Epithelial cell of prostate (primary cell): Measurements from ENCODE around the gene ASAH2.

Source experiments
- DNase-seq: peaks from one replicate; pipeline ENCODE4 v3.0.0-alpha.2; 2011; ENCODE audit warnings: low read depth, low spot score
- H3K27ac ChIP-seq: fragments of 450-650 bp; 2 replicates; pipeline ENCODE4 v1.5.1; 2017; ENCODE audit warnings: mild to moderate bottlenecking

Gene ASAH2

GRCh38 chr10:50211670-50212069 lies 39.6 kb downstream of the ASAH2 start:
- H3K27ac ChIP-seq, result no peak overlapping the region
- DNase-seq, result no peak

- DNase-seq, result no peak
- H3K27ac ChIP-seq, result no peak overlapping the region
Observed at GRCh38 chr10:50210876-50211275, 40.4 kb downstream of the ASAH2 start.
